Aorta (tissue), 5 donors: Measurements from ENCODE around the gene NARS2. TPM values are rescaled to one million over a fixed set of nuclear protein-coding genes. Genes with fewer than 3 reads are reported as not detected.
"Not testable (repeated sequence)": the region's sequence is repeated elsewhere in the genome, so short reads cannot be mapped to it uniquely, and the experiment has no call there.

Source experiments
- ATAC-seq: fragments of 200-7000 bp; cut with Tn5 transposase; one replicate; pipeline ENCODE4 v1.9.1; 2022; ENCODE audit warnings: moderate library complexity; ENCODE audit not compliant: low FRiP score
- DNase-seq, 2 donors: peaks; one replicate each; pipeline ENCODE4 v3.0.0-alpha.2; 2020
- H3K27ac ChIP-seq, 2 donors: one replicate each; pipeline ENCODE4 v1.5.1; 2013; ENCODE audit warnings: low read length in 2 of 2, mild to moderate bottlenecking in 2 of 2, moderate library complexity in 2 of 2, control low read depth in 1 of 2, inconsistent platforms in 1 of 2, low read depth in 1 of 2
- H3K27me3 ChIP-seq, 2 donors: one replicate each; pipeline ENCODE4 v1.6.1; 2013; ENCODE audit warnings: control low read depth in 1 of 2, low read length in 1 of 2, mild to moderate bottlenecking in 1 of 2, moderate library complexity in 1 of 2; ENCODE audit not compliant: insufficient read depth in 2 of 2, control insufficient read depth in 1 of 2
- H3K36me3 ChIP-seq, 2 donors: one replicate each; pipeline ENCODE4 v1.6.1; 2013; ENCODE audit warnings: control low read depth in 1 of 2, low read length in 1 of 2, mild to moderate bottlenecking in 1 of 2; ENCODE audit not compliant: insufficient read depth in 2 of 2, control insufficient read depth in 1 of 2
- H3K4me1 ChIP-seq, 2 donors: one replicate each; pipeline ENCODE4 v1.6.1; 2013; ENCODE audit warnings: low read length in 2 of 2, control low read depth in 1 of 2, mild to moderate bottlenecking in 1 of 2, moderate library complexity in 1 of 2; ENCODE audit not compliant: insufficient read depth in 2 of 2, control insufficient read depth in 1 of 2
- H3K4me3 ChIP-seq, 2 donors: one replicate each; pipeline ENCODE4 v1.5.1; 2013; ENCODE audit warnings: low read length in 2 of 2, control low read depth in 1 of 2, mild to moderate bottlenecking in 1 of 2
- H3K9me3 ChIP-seq: one replicate; pipeline ENCODE4 v1.6.1; 2013; ENCODE audit warnings: mild to moderate bottlenecking, low read length; ENCODE audit not compliant: control insufficient read depth
- WGBS, 2 donors: extraction: QIAGEN DNeasy Blood & Tissue Kit; methylation state at CpG; one replicate each; pipeline ENCODE4 v1.1.7; 2013; 5-methylcytosine and 5-hydroxymethylcytosine counted together
- intact Hi-C, 2 donors: fragments of 100-400 bp; cut with DNase I; formaldehyde crosslinking; loops; one replicate each; pipeline versions ENCODE4 v1.14.2 to v1.15.0; 2022
- polyA plus RNA-seq, 2 donors: library from polyadenylated mRNA; stranded (reverse); fragments of 200-250 nt; gene quantifications; one replicate each; pipeline ENCODE4 v1.2.3, GENCODE V29; 2013
- total RNA-seq, 2 donors: library from RNA; stranded (reverse); fragmentation: NEBNext Ultra II Directional; extraction: Animal tissue kit (Norgen Biotek cat#: 25700); gene quantifications; one replicate each; pipeline ENCODE4 v1.2.1, GENCODE V29; 2021
- donor health status: healthy with polysubstance abuse.
- donor health status: Bipolar disorder and iron deficiency.
- donor health status: DM: no; HTN: no; CAD: no.
- donor health status: DM: no; HTN: no; CAD: no.
- donor health status: DM: yes; HTN: yes; CAD: no.

NARS2 gene
- total and polyA plus RNA-seq, 4 donors: 4.8 to 11.2 (median 10.7) TPM

DNA sequence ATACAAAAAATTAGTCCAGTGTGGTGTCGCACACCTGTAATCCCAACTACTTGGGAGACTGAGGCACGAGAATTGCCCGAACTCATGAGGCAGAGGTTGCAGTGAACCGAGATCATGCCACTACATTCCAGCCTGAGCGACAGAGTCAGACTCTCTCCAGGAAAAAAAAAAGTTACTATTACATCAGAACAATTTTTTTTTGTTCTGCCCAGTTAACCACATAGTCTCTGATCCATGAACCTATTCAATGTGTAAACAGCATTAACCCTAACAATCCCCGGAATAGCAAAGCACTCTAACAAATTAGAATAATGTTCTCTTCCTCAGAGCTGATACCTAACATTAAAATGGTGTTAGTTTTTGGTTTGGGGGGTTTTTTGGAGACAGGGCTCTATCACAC, 4.6 kb downstream of the NARS2 start:
- WGBS, 2 donors: 83 to 89% methylated on average over 6 of the region's 6 CpGs
- peaks cover 0 to 5% of the 10 kb centered on the region in 2 donors for H3K36me3 ChIP-seq

DNA sequence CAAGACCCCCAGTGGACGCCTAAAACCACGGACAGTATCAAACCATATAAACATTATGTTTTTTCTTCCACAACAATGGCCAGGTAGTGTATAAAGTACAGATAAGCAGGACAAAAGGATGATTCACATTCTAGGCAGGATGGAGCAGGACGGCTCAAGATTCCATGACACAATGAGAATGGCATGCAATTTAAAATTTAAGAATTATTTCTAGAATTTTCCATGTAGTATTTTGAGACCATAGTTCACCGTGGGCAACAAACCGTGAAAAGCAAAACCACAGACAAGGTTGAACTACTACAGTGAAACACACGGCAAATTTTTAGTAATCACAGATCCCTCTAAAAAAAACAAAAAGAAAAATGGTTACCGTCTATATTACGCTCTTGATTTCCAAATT, 7.5 kb downstream of the NARS2 start:
- DNase-seq (no peak), ATAC-seq (no peak)
- Histone ChIP-seq H3K9me3 (no peaks in the 10 kb centered on the region), H3K27ac (no peak overlapping the region), H3K4me1 (peaks cover under 1% of the 10 kb centered on the region in 2 donors), H3K4me3 (no peak overlapping the region), H3K27me3 (no peaks in the 10 kb centered on the region), H3K36me3 (peaks cover 0 to 5% of the 10 kb centered on the region in 2 donors)
- WGBS, 2 donors: 50 to 52% methylated on average over 8 of the region's 8 CpGs
- intact Hi-C loops: loop anchor here in 1 of 2 donors (10.0 kb wide), 1 partner anchor 152 kb away; the partner anchor contains the start of gene GAB2

More for the DNA sequence above, 4.6 kb downstream of the NARS2 start:
- DNase-seq: no peak
- H3K27ac ChIP-seq: no peak overlapping the region
- no peak for ATAC-seq
- no peak overlapping the region for H3K4me3 ChIP-seq
- intact Hi-C loops: no loop called here
- no peaks in the 10 kb centered on the region for H3K4me1 ChIP-seq
- H3K27me3 ChIP-seq: no peaks in the 10 kb centered on the region
- no peaks in the 10 kb centered on the region for H3K9me3 ChIP-seq

DNA sequence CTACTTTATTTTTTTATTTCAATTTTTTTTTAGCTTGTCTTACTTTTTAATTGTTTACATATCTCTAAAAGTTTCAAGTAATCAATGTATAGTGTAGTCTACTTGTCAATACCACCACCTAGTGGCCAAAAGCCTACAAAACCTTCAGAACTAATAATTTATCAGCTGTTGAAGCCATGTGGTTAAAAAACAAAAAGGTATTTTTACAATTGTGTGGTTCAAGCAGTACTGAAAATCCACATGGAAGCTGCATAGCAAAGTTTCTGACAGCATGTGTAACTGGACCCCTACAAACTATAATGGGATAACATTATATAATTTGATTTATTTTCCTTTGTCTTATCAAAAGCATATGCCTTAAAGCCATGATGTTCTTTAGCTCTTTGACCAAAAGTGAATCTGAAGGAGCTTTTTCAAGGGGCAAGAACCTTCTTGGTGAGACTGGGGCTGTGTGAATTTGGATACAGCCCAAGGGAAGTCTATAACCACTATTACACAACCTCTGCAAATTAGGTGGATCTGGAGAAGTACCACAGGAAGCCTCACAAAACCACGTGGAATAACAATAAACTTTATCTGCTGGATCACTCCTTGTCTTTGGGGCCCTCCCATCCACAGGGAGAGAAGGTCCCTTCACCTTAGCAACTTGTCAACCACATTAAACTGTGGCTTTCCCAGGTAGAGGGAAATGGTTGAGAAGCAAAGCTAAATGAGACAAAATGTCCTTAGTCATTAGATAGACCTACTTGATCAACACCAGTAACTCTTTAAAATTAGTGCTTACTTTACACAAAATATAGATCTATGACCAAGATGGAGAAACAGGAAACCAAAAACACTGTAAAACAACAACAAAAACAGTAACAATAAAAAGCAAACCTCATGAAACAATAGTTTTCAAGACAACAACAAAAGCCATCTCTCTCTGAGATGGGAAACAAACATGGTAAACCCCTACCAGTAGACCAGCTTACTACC, 9.9 kb downstream of the NARS2 start:
- H3K36me3 ChIP-seq: peaks cover 0 to 1% of the 10 kb centered on the region in 2 donors
- ATAC-seq (peak; percentile 80), DNase-seq (no peak)
- WGBS, 2 donors: 64 to 66% methylated on average over 1 of the region's 1 CpG
- H3K27ac ChIP-seq: no peak overlapping the region
- intact Hi-C loops: loop anchor here (2.0 to 10.0 kb wide), 6 partner anchors 147 to 417 kb away; partner anchors contain the start of gene GAB2 (in 2 of the 2)
- H3K9me3 ChIP-seq: no peaks in the 10 kb centered on the region
- peaks cover 3 to 4% of the 10 kb centered on the region in 2 donors for H3K4me1 ChIP-seq
- H3K4me3 ChIP-seq: no peak overlapping the region
- no peaks in the 10 kb centered on the region for H3K27me3 ChIP-seq

DNA sequence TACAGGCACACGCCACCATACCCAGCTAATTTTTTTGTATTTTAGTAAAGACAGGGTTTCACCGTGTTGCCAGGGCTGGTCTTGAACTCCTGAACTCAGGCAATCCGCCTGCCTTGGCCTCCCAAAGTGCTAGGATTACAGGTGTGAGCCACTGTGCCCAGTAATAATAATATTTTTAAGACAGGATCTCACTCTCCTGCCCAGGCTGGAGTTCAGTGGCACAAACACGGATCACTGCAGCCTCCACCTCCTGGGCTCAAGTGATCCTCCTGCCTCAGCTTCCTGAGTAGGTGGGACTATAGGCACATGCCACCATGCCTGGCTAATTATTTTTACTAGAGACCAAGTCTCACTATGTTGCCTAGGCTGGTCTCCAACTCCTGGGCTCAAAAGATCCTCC, 10.6 kb downstream of the NARS2 start:
- intact Hi-C loops: loop anchor here (2.0 to 10.0 kb wide), 6 partner anchors 147 to 417 kb away; partner anchors contain the start of gene GAB2 (in 2 of the 2)
- ATAC-seq: not testable (repeated sequence)
- 73 to 74% methylated on average over 4 of the region's 4 CpGs for WGBS, 2 donors

DNA sequence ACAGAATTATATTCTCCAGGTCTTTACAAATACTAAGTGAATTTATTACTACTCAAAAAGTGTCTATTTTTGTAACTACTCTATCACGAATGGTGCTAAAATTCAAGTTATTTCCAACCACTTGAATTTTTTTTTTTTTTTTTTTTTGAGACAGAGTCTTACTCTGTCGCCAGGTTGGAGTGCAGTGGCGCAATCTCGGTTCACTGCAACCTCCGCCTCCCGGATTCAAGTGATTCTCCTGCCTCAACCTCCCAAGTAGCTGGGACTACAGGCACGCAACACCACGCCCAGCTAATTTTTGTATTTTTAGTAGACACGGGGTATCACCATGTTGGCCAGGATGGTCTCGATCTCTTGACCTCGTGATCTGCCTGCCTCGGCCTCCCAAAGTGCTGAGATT, 11.6 kb downstream of the NARS2 start:
- not testable (repeated sequence) for H3K27me3 ChIP-seq, H3K27ac ChIP-seq, ATAC-seq, H3K36me3 ChIP-seq, H3K4me1 ChIP-seq, DNase-seq, H3K4me3 ChIP-seq, H3K9me3 ChIP-seq
- WGBS, 2 donors: 76% methylated on average over 10 to 12 of the region's 12 CpGs
- intact Hi-C loops: loop anchor here (5.0 to 10.0 kb wide), 5 partner anchors 146 to 416 kb away; partner anchors contain the start of gene GAB2 (in 2 of the 2)

More for the DNA sequence above, 10.6 kb downstream of the NARS2 start:
- not testable (repeated sequence) for H3K36me3 ChIP-seq, DNase-seq, H3K27ac ChIP-seq, H3K4me3 ChIP-seq, H3K27me3 ChIP-seq, H3K4me1 ChIP-seq, H3K9me3 ChIP-seq

DNA sequence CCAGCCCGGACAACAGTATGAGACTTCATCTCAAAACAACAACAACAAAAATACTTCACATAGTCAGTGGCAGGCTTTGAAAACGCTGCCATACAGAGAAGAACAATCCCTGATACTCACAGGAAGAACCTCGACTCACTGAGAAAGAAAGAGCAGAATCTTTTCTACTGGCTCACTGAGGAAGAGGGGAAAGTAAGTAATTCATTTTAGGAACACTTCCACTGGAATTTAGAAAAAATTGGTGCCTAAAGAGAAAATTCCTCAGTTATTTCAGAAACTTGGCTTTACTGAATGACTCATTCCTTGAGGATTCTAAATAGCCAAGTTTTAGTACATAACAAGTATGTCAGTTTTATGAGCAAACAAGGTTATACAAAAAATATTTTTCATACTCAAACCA, 12.3 kb downstream of the NARS2 start:
- peaks cover 3 to 4% of the 10 kb centered on the region in 2 donors for H3K4me1 ChIP-seq
- peak; percentile 37 for ATAC-seq

DNA sequence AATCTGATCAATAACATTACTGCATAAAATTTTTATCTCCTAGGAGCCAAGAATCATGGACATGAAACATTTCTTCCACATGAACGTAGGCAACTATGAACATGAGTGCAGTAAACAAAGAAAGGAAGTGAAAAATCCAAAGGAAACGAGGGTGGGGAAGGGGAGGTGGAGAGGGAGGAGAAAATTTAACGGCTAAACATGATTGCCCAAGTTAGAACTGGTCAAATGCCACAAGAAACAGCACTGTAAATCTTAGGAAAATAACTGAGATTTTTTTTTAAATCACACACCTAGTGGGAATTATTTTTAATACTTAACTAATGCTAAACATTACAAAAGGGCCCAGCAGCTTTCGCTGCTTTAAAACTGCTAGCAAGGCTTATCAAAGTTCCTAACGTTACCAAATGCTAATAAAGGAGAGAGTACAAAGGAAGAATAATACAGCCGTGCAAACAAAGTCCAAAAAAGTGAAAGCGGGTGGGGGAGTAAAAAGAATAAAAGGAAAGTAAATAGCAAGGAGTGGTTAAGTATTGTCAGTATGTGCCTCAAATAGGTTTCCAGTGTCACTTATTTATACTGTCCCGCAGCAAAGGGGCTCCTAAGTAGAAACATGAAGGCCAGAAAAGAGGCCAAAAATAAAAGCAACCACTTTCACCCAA, 13.7 kb downstream of the NARS2 start:
- ATAC-seq (peak; percentile 45), DNase-seq (no peak)
- Histone ChIP-seq H3K9me3 (no peaks in the 10 kb centered on the region), H3K36me3 (peaks cover 0 to 3% of the 10 kb centered on the region in 2 donors), H3K4me1 (peaks cover 3 to 4% of the 10 kb centered on the region in 2 donors), H3K4me3 (no peak overlapping the region), H3K27me3 (no peaks in the 10 kb centered on the region), H3K27ac (peak overlapping the region in 1 of 2 donors; percentile 57)
- intact Hi-C loops: loop anchor here (5.0 to 10.0 kb wide), 5 partner anchors 144 to 414 kb away; partner anchors contain the start of gene GAB2 (in 2 of the 2)
- 1 to 2% methylated on average over 8 of the region's 8 CpGs for WGBS, 2 donors

More for the DNA sequence above, 12.3 kb downstream of the NARS2 start:
- Histone ChIP-seq H3K36me3 (peaks cover 0 to 1% of the 10 kb centered on the region in 2 donors), H3K27me3 (no peaks in the 10 kb centered on the region), H3K9me3 (no peaks in the 10 kb centered on the region), H3K4me3 (no peak overlapping the region), H3K27ac (peak overlapping the region; percentile 4 to 86)
- 5 to 8% methylated on average over 3 of the region's 3 CpGs for WGBS, 2 donors
- intact Hi-C loops: loop anchor here (5.0 to 10.0 kb wide), 5 partner anchors 145 to 415 kb away; partner anchors contain the start of gene GAB2 (in 2 of the 2)
- no peak for DNase-seq

DNA sequence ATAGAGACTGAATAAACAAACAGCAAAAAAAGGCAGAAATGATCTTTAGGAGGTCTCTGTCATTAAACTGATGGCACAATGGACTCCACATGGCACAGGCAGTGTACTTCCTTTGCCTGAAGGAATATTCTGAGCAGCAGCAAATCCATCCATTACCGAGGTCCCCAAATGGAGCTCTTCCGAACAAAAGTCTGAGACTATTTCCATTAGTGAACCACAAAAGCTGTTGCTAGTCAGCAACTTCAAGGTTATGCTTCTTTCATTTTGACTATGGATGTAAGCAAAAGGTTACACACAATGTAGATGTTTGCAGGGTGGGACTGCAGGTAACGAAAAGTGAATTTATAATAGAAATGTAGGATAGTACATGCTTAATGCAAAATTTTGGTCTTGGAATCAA, 14.5 kb downstream of the NARS2 start:
- WGBS, 2 donors: 83 to 93% methylated on average over 3 of the region's 3 CpGs
- intact Hi-C loops: loop anchor here (5.0 to 10.0 kb wide), 5 partner anchors 143 to 413 kb away; partner anchors contain the start of gene GAB2 (in 2 of the 2)

More for the DNA sequence above, 14.5 kb downstream of the NARS2 start:
- peaks cover 3 to 4% of the 10 kb centered on the region in 2 donors for H3K4me1 ChIP-seq
- no peak overlapping the region for H3K4me3 ChIP-seq
- ATAC-seq (no peak), DNase-seq (no peak)
- no peaks in the 10 kb centered on the region for H3K27me3 ChIP-seq
- no peaks in the 10 kb centered on the region for H3K9me3 ChIP-seq
- peaks cover 2% of the 10 kb centered on the region in 2 donors for H3K36me3 ChIP-seq
- H3K27ac ChIP-seq: peak overlapping the region in 1 of 2 donors; percentile 28
